Central memory CD4-positive, alpha-beta T cell (primary cell): ENCODE measurements around the gene APOOL.

ENCODE experiments used
- DNase-seq: peaks from one replicate; pipeline ENCODE4 v3.0.0; 2022

Gene APOOL

GRCh38 chrX:85089321-85089840 lies 85.7 kb downstream of the APOOL start:
- DNase-seq, result no peak

GRCh38 chrX:85107407-85107806 lies 103.7 kb downstream of the APOOL start:
- DNase-seq, result no peak

GRCh38 chrX:85108165-85108564 lies 104.5 kb downstream of the APOOL start:
- no peak for DNase-seq

GRCh38 chrX:85109235-85109634 lies 105.6 kb downstream of the APOOL start:
- DNase-seq, result no peak

GRCh38 chrX:85111347-85111746 lies 107.7 kb downstream of the APOOL start:
- no peak for DNase-seq

- DNase-seq, result no peak
Measured at GRCh38 chrX:85112293-85112692, 108.6 kb downstream of the APOOL start.

GRCh38 chrX:85113746-85114145 lies 110.1 kb downstream of the APOOL start:
- no peak for DNase-seq

- DNase-seq, result no peak
Measured at GRCh38 chrX:85114171-85114570, 110.5 kb downstream of the APOOL start.

- no peak for DNase-seq
Measured at GRCh38 chrX:85114776-85115175, 111.1 kb downstream of the APOOL start.

GRCh38 chrX:85115252-85115651 lies 111.6 kb downstream of the APOOL start:
- DNase-seq, result no peak

- DNase-seq, result no peak
Measured at GRCh38 chrX:85136409-85136808, 132.7 kb downstream of the APOOL start.

- no peak for DNase-seq
Measured at GRCh38 chrX:85139422-85139821, 135.7 kb downstream of the APOOL start.

- DNase-seq, result no peak
Measured at GRCh38 chrX:85140964-85141363, 137.3 kb downstream of the APOOL start.
